Activated gamma-delta T cell treated with anti-CD3 and anti-CD28 coated beads, Interleukin-2, amount 50 U/mL, for 16 hours (primary cell): ENCODE measurements around the gene ZFP69B.
"Not testable (repeated sequence)": the region's sequence is repeated elsewhere in the genome, so short reads cannot be mapped to it uniquely, and the experiment has no call there.

Experiments used
- DNase-seq: peaks from one replicate; pipeline ENCODE4 v3.0.0-alpha.2; 2020; ENCODE audit warnings: low read depth

Gene ZFP69B

GRCh38 chr1:40435876-40436275 lies 14.4 kb upstream of the ZFP69B start:
- no peak for DNase-seq

- DNase-seq: peak; percentile 5
These were observed 11.8 kb upstream of the ZFP69B start for GRCh38 chr1:40438391-40439015.

- no peak for DNase-seq
These were observed 11.0 kb upstream of the ZFP69B start for GRCh38 chr1:40439247-40439646.

- DNase-seq: peak; percentile 81
These were observed 390 bp downstream of the ZFP69B start for GRCh38 chr1:40450495-40451237.

GRCh38 chr1:40451238-40451585 lies 936 bp downstream of the ZFP69B start:
- DNase-seq: no peak

GRCh38 chr1:40454873-40455272 lies 4.6 kb downstream of the ZFP69B start:
- DNase-seq: no peak

GRCh38 chr1:40462956-40463590 lies 12.8 kb downstream of the ZFP69B start:
- no peak for DNase-seq

- no peak for DNase-seq
These were observed 19.1 kb downstream of the ZFP69B start for GRCh38 chr1:40469327-40469726.

- DNase-seq: no peak
These were observed 25.0 kb downstream of the ZFP69B start for GRCh38 chr1:40475268-40475667.

- DNase-seq: peak; percentile 53
These were observed 26.8 kb downstream of the ZFP69B start, which contains the start of gene ZFP69 for GRCh38 chr1:40476924-40477677. TSS of gene ZFP69 (plus strand) at chr1:40477290. CDS start at chr1:40479362, 2,072 bp downstream.

- DNase-seq: no peak
These were observed 27.4 kb downstream of the ZFP69B start for GRCh38 chr1:40477678-40478053.

- no peak for DNase-seq
These were observed 28.0 kb downstream of the ZFP69B start for GRCh38 chr1:40478276-40478675.

- no peak for DNase-seq
These were observed 28.9 kb downstream of the ZFP69B start for GRCh38 chr1:40479156-40479555.

GRCh38 chr1:40495315-40495903 lies 45.1 kb downstream of the ZFP69B start:
- DNase-seq: no peak

- not testable (repeated sequence) for DNase-seq
These were observed 52.4 kb downstream of the ZFP69B start for GRCh38 chr1:40502651-40503050.

- DNase-seq: no peak
These were observed 57.7 kb downstream of the ZFP69B start for GRCh38 chr1:40507973-40508372.

GRCh38 chr1:40508375-40509341 lies 58.4 kb downstream of the ZFP69B start, which contains the start of gene EXO5:
TSS of gene EXO5 (plus strand) at chr1:40508767. CDS start at chr1:40514545, 5,778 bp downstream.
- DNase-seq: peak; percentile 73
